Measurements from ENCODE around the gene TENT4A.
"Not testable (repeated sequence)": the region's sequence is repeated elsewhere in the genome, so short reads cannot be mapped to it uniquely, and the experiment has no call there.

TENT4A gene

GRCh38 chr5:6754766-6755165, 41.5 kb downstream of the TENT4A start:
- DNase-seq, result no peak

GRCh38 chr5:6755519-6755918, 42.3 kb downstream of the TENT4A start:
- DNase-seq, result no peak

DNA sequence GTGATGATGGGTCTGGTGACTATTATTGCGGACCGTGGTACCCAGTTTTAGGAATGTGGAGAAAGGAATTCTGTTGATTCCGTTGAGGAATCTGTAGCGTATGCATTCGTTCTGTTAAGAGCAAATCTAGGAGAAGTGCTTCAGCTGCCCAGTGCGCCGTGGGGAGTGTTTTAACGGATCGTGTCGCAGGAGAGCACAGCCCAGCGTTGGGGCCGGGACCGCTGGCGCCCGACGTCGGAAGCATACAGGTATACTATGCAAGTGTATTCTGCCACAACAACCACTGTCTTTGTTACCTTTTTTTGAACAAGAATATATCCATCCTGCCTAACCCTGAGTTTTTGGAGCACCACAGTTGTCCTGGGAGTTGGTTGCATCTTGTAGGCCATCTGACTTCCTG, 42.7 kb downstream of the TENT4A start:
- no peak for DNase-seq

- no peak for DNase-seq
These were observed 44.3 kb downstream of the TENT4A start for GRCh38 chr5:6757414-6757969.

DNA sequence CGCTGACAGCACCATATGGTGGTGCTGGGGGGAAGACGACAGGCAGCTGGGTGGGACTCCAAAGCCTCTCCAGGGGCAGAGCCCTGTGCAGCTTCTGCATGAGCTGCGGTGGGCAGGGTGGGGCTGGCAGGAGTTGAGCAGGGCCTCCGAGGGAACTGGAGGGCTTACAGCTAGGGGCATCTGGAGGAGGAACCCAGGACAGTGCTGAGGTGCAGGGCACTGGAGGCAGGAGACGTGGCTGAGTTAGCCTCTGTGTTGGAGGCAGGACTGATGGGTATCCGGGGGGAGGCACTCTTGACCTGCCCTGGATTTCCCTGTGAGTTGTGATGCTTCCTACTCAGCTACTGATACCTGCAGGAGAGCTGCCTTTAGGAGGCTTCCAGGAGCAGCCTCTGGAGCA, 45.0 kb downstream of the TENT4A start:
- no peak for DNase-seq

- DNase-seq, result no peak
These were observed 45.5 kb downstream of the TENT4A start for GRCh38 chr5:6758706-6759105.

DNA sequence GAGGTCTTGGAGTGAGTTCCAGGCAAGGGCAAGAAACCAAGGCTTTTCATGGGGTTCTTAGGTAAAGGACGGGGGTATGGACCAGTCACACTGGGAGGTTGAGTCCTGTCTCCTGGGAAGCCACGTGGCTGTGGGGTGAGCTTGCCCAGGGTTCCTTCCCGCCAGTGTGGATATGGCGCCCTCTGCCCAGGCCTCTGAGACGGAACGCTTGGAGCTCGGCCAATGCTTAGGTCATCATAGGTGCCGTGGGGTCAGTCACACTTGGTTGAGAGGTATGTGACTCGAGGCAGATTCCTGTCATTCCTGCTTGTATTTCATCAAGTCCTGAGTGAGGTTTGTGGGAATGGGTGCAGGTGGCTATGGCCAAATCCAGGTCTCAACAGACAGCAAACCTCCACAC, 46.2 kb downstream of the TENT4A start:
- no peak for DNase-seq

DNA sequence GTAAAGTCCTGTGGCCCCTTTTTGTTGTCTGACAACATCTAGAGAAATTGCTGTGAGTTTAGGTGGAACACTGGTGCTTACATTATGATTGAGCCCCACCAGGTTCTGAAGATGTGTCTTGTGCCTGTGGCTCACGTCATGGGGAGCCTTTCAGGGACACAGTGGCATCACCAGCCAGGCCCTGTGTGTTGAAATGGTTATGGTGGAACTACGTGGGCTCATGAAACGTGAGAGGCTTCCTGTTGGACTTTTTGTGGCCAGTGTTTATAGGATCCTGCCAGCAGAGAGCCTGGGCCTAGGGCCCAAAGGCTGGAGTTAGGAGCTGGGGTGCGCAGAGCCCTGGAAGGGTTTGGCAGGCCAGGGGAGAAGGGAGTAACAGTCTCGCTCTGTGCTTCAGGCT, 46.8 kb downstream of the TENT4A start:
- no peak for DNase-seq

GRCh38 chr5:6760686-6761085, 47.5 kb downstream of the TENT4A start:
- no peak for DNase-seq

GRCh38 chr5:6761333-6761732, 48.1 kb downstream of the TENT4A start:
- DNase-seq, result no peak

GRCh38 chr5:6762116-6762515, 48.9 kb downstream of the TENT4A start:
- DNase-seq, result no peak

- DNase-seq, result no peak
These were observed 49.5 kb downstream of the TENT4A start for GRCh38 chr5:6762697-6763096.

DNA sequence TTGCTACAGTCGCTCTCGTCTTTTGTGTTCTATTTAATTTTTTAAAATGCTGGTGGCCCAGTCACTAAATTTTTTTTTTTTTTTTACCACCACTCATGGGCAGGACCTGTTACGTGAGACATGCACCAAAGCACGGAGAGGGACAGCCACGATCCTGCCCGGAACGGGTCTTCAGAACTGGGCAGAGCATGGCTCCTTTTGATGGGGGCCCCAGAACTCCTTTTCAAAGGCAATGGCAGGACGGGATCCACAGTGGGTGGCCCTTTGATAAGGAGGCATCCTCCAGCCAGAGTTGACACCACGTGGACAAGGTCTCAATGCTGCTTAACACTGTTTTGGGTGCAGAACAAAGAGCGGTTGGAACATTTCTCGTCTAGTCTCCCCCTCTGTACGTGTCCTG, 50.0 kb downstream of the TENT4A start:
- DNase-seq, result no peak

GRCh38 chr5:6765612-6766525, 52.6 kb downstream of the TENT4A start:
- DNase-seq, result peak; percentile 56

DNA sequence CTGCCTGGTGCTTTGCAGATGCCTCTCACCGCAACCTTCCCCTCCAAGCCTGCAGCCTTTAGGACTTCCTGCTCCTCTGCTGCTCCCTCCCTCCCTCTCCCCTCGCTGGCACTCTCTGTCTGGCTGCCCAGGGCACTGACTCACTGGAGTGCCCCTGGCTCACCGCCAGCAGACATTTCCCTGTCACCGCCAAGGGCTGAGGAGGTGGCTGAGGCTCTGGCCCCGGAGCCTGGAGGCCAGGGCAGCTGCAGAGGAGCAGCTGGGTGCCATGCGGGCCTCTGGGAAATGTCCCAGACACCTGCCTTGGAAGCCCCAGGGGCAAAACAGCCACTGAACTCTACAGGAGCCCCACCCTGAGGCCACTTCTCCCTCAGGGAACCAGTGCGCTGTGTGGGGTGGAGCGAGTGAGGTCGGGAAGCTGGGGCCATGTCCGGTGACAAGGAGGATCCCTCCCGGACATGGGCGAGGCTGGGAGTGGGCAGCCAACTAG, 53.4 kb downstream of the TENT4A start:
- DNase-seq, result peak; percentile 28

- DNase-seq, result no peak
These were observed 54.3 kb downstream of the TENT4A start for GRCh38 chr5:6767481-6768063.

- DNase-seq, result no peak
These were observed 55.5 kb downstream of the TENT4A start for GRCh38 chr5:6768590-6769230.

DNA sequence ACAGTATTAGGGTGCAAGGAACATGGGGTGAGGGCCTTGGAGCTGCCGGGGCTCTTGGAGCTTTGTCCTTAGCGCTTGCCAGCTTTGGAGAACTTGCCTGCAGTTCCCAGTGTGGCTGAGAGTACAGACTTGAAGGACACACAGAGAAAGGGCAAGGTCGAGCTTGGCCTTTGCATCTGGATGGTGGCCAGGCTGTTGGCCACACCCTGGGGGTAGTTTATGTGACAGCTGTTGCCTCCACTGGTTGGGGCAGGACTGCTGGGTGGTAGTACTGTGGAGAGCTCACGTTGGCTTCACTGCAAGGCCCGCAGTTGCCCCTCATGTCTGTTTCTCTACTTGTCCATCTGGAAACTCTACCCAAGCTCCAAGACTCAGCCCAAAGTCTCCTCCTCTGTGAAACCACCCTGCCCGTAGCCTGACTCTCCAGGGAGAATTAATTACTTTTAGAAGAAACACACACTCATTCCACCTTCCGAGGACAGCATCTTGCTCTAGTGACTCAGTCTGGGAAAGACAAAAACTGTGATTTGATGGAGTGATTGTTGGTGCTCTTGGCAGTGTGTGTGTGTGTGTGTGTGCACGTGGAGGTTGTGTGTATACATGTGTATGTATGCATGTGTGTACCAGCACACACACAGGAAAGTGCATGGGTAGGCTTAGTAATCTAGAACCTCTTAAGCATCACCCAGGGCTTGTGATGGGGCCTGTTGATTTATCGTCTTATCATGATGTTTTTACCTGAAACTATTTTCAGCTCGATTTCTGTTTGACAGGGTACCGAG, 57.8 kb downstream of the TENT4A start:
- DNase-seq, result no peak

- DNase-seq, result no peak
These were observed 59.7 kb downstream of the TENT4A start for GRCh38 chr5:6772886-6773285.

DNA sequence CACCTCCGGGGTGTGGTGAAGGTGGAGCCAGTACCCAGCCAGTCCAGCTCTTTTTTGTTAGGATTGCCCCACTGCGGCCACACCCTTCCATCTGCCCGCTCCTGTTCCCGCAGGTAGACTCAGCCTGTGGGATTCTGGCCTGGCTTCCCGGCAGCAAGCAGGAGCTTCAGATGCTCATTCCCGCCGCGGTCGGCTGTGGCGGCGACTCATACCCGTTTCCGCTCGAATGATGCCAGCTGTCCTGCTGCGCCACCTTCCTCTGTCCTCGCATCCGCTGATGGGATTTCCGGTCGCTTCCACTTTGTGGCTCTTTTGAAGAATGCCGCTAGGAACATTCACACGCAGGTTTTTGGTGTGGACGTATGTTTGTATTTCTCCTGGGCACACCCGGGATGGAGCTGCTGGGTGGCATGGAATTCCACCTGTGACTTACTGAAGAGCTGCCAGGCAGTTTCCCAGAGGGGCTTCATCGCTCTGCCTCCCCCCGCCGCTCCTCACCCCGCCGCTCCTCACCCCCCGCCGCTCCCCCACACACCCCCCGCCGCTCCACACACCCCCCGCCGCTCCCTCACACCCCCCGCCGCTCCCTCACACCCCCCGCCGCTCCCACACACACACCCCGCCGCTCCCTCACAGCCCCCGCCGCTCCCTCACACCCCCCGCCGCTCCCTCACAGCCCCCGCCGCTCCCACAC, 60.3 kb downstream of the TENT4A start:
- DNase-seq, result no peak

- not testable (repeated sequence) for DNase-seq
These were observed 61.0 kb downstream of the TENT4A start for GRCh38 chr5:6774207-6774606.

DNA sequence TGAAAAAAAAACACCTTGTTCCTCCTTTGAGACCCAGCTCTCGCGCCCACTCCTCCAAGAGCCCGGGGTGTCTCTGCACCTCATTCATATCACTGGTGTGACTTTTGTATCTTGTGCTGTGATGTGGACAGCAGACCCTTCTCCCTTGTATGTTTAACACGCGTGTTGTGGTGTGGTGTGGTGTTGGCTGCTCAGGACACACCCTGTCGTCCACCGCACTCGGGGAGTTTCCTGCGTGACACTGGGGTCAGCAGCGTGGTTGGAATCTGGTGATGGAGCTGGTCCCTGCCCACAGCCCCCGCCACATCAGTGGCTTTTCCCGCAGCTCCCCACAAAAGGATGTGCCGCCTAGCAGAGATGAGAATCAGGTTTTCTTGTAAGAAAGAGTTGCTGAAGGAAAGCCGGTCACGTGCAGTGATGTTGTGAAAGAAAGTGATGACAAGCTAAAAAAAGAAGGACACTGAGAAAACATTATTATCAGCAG, 61.5 kb downstream of the TENT4A start:
- no peak for DNase-seq

All from CD4-positive, alpha-beta T cell treated with Interleukin-21 for 1 hour (primary cell).